HG02588 (cell line): Measurements from ENCODE around the gene GMPS.
"Not testable (repeated sequence)": the region's sequence is repeated elsewhere in the genome, so short reads cannot be mapped to it uniquely, and the experiment has no call there.

Experiments
- ATAC-seq: cut with Tn5 transposase; IDR thresholded peaks from one replicate; pipeline ENCODE4 v1.9.1; 2021; ENCODE audit warnings: mild to moderate bottlenecking, moderate library complexity; ENCODE audit not compliant: unreplicated experiment

Gene GMPS

GRCh38 chr3:155938409-155938808 lies 68.0 kb downstream of the GMPS start:
- ATAC-seq, result no peak

- ATAC-seq, result no peak
These were observed 70.9 kb downstream of the GMPS start for GRCh38 chr3:155941354-155941753.

GRCh38 chr3:155944081-155944480 lies 73.6 kb downstream of the GMPS start:
- no peak for ATAC-seq

GRCh38 chr3:155946178-155946577 lies 75.7 kb downstream of the GMPS start:
- ATAC-seq, result no peak

GRCh38 chr3:155948476-155948875 lies 78.0 kb downstream of the GMPS start:
- no peak for ATAC-seq

GRCh38 chr3:155949453-155950217 lies 79.2 kb downstream of the GMPS start:
- no peak for ATAC-seq

- no peak for ATAC-seq
These were observed 86.3 kb downstream of the GMPS start for GRCh38 chr3:155956508-155957411.

- ATAC-seq, result no peak
These were observed 87.0 kb downstream of the GMPS start for GRCh38 chr3:155957412-155957880.

GRCh38 chr3:155958676-155959075 lies 88.2 kb downstream of the GMPS start:
- ATAC-seq, result no peak

GRCh38 chr3:155960060-155960459 lies 89.6 kb downstream of the GMPS start:
- no peak for ATAC-seq

- not testable (repeated sequence) for ATAC-seq
These were observed 90.6 kb downstream of the GMPS start for GRCh38 chr3:155961044-155961443.

- ATAC-seq, result no peak
These were observed 93.1 kb downstream of the GMPS start for GRCh38 chr3:155963570-155963969.

- ATAC-seq, result no peak
These were observed 99.9 kb downstream of the GMPS start for GRCh38 chr3:155970398-155970797.

GRCh38 chr3:155972885-155973584 lies 102.6 kb downstream of the GMPS start:
- peak; percentile 81 for ATAC-seq

- no peak for ATAC-seq
These were observed 107.9 kb downstream of the GMPS start for GRCh38 chr3:155978324-155978723.

GRCh38 chr3:155979746-155980145 lies 109.3 kb downstream of the GMPS start:
- ATAC-seq, result no peak

- ATAC-seq, result no peak
These were observed 111.2 kb downstream of the GMPS start for GRCh38 chr3:155981669-155982068.

- ATAC-seq, result no peak
These were observed 113.5 kb downstream of the GMPS start for GRCh38 chr3:155983834-155984474.

- no peak for ATAC-seq
These were observed 114.5 kb downstream of the GMPS start for GRCh38 chr3:155984791-155985417.

GRCh38 chr3:155989536-155989935 lies 119.1 kb downstream of the GMPS start:
- no peak for ATAC-seq
